ENCODE measurements around the gene CLASP1.
A peak's percentile ranks its signal among the peaks of the same experiment; 100 is the strongest.
"Not testable (repeated sequence)": the region's sequence is repeated elsewhere in the genome, so short reads cannot be mapped to it uniquely, and the experiment has no call there.

Gene CLASP1

GRCh38 chr2:121613152-121613551 is 36.1 kb downstream of the CLASP1 start:
- no peak for DNase-seq

- no peak for DNase-seq
Observed at GRCh38 chr2:121611730-121612705, 37.2 kb downstream of the CLASP1 start.

- DNase-seq, result not testable (repeated sequence)
Observed at GRCh38 chr2:121611048-121611649, 38.1 kb downstream of the CLASP1 start.

GRCh38 chr2:121610487-121610874 is 38.8 kb downstream of the CLASP1 start:
- not testable (repeated sequence) for DNase-seq

- DNase-seq, result no peak
Observed at GRCh38 chr2:121608967-121609366, 40.3 kb downstream of the CLASP1 start.

GRCh38 chr2:121608367-121608766 is 40.9 kb downstream of the CLASP1 start:
- no peak for DNase-seq

GRCh38 chr2:121605820-121606733 is 43.2 kb downstream of the CLASP1 start:
- DNase-seq, result no peak

GRCh38 chr2:121603185-121603584 is 46.1 kb downstream of the CLASP1 start:
- DNase-seq, result no peak

GRCh38 chr2:121599963-121600651 is 49.2 kb downstream of the CLASP1 start:
- no peak for DNase-seq

GRCh38 chr2:121598087-121598486 is 51.2 kb downstream of the CLASP1 start:
- DNase-seq, result no peak

- peak; percentile 69 for DNase-seq
Observed at GRCh38 chr2:121596221-121597080, 52.8 kb downstream of the CLASP1 start.

GRCh38 chr2:121595012-121595891 is 54.0 kb downstream of the CLASP1 start:
- DNase-seq, result no peak

- no peak for DNase-seq
Observed at GRCh38 chr2:121591199-121591598, 58.1 kb downstream of the CLASP1 start.

- DNase-seq, result no peak
Observed at GRCh38 chr2:121588357-121588756, 60.9 kb downstream of the CLASP1 start.

GRCh38 chr2:121587131-121587530 is 62.1 kb downstream of the CLASP1 start:
- DNase-seq, result no peak

GRCh38 chr2:121584741-121585140 is 64.5 kb downstream of the CLASP1 start:
- DNase-seq, result no peak

- no peak for DNase-seq
Observed at GRCh38 chr2:121583555-121583954, 65.7 kb downstream of the CLASP1 start.

- DNase-seq, result no peak
Observed at GRCh38 chr2:121582272-121582671, 67.0 kb downstream of the CLASP1 start.

- no peak for DNase-seq
Observed at GRCh38 chr2:121579309-121579708, 70.0 kb downstream of the CLASP1 start.

- no peak for DNase-seq
Observed at GRCh38 chr2:121577381-121577780, 71.9 kb downstream of the CLASP1 start.

Data from fibroblast of skin of abdomen (primary cell).